ENCODE results near the gene SP2. TPM values are rescaled to one million over a fixed set of nuclear protein-coding genes. Genes with fewer than 3 reads are reported as not detected.

Gene SP2
- total and polyA plus RNA-seq, 2 of the 8 experiments (the other 6 are each of a cell fraction or from before 2014, with no cell fraction given): 5.6 to 13.8 TPM

GRCh38 chr17:47937941-47938340, 41.9 kb downstream of the SP2 start:
- 88% methylated on average over 5 of the region's 5 CpGs; no CpG with 5 or more reads in 1 of the 2 experiments for WGBS, 2 experiments (ENCODE audit: extremely low coverage in 1 of 2, insufficient coverage in 1 of 2, insufficient read length in 1 of 2, insufficient replicate concordance in 2 of 2, low coverage in 1 of 2, low lambda C conversion rate in 2 of 2, missing lambda C conversion rate in 1 of 2)
- no peak overlapping the region for H2BK15ac ChIP-seq (ENCODE audit: low read length)
- no peaks in the 10 kb centered on the region for H3K79me1 ChIP-seq (ENCODE audit: low read depth, low read length)
- no peak overlapping the region for H3K56ac ChIP-seq (replicated peaks; ENCODE audit: insufficient read length, low read depth, low read length)
- no peak overlapping the region for H3K4ac ChIP-seq (replicated peaks; ENCODE audit: insufficient read length, low read depth, low read length)
- ChIA-PET POLR2A (ENCODE audit: partially characterized antibody) (interaction anchor here (0.9 kb wide), 1 partner anchor 62 kb away, joined by 3 read pairs; no protein-coding TSS in a partner anchor), CTCF (ENCODE audit: partially characterized antibody) (interaction anchor here (4.4 to 28.0 kb wide), 3 partner anchors 8 to 30 kb away, joined by 35 to 1010 read pairs (median 154); partner anchors contain the start of genes CDK5RAP3 and PRR15L)
- H4K8ac ChIP-seq (ENCODE audit: extremely low read depth, insufficient read depth, low read length): no peak overlapping the region
- H3K4me2 ChIP-seq (ENCODE audit: insufficient read depth in 1 of 2, low read depth in 2 of 2, low read length in 2 of 2): no peak overlapping the region
- no peak overlapping the region for H2BK20ac ChIP-seq (ENCODE audit: low read length)
- H3K23ac ChIP-seq (ENCODE audit: insufficient read length): no peak overlapping the region
- H3K27ac ChIP-seq (ENCODE audit: low read depth, low read length): no peak overlapping the region
- H3K23me2 ChIP-seq (ENCODE audit: low read depth, low read length): peaks cover 3% of the 10 kb centered on the region; the same call in 1 of the 2 replicates
- H2BK5ac ChIP-seq (ENCODE audit: low read depth, low read length): no peak overlapping the region
- no peak overlapping the region for H3K4me3 ChIP-seq (ENCODE audit: extremely low read depth in 1 of 4, insufficient read depth in 2 of 4, low read depth in 3 of 4, low read length in 4 of 4)
- no peaks in the 10 kb centered on the region for H3K9me3 ChIP-seq (ENCODE audit: insufficient read depth in 2 of 2, low read depth in 1 of 2, low read length in 1 of 2)
- H2BK120ac ChIP-seq (replicated peaks; ENCODE audit: low read depth, low read length): no peak overlapping the region
- H2BK12ac ChIP-seq (ENCODE audit: low read depth, low read length): no peak overlapping the region
- no peak overlapping the region for H3K14ac ChIP-seq (ENCODE audit: insufficient read length)
- no peak overlapping the region for H4K91ac ChIP-seq (replicated peaks; ENCODE audit: insufficient read length, low read length)
- FAIRE-seq: no peak
- no peak overlapping the region for H2AK5ac ChIP-seq (ENCODE audit: low read depth, low read length)
- H3K36me3 ChIP-seq (ENCODE audit: control insufficient read depth in 2 of 4, insufficient read depth in 4 of 4, low read length in 3 of 4): no peaks in the 10 kb centered on the region
- no peak overlapping the region for H3K9ac ChIP-seq (replicated peaks in 1 of 4; ENCODE audit: extremely low read depth in 1 of 4, low read depth in 3 of 4, low read length in 3 of 4)
- no peak overlapping the region for H3K18ac ChIP-seq (ENCODE audit: extremely low read depth, low read length)
- DNase-seq (ENCODE audit: low read depth in 1 of 2, low spot score in 2 of 2): no peak
- H3K4me1 ChIP-seq (replicated peaks in 1 of 4; ENCODE audit: control insufficient read depth in 3 of 4, insufficient read depth in 4 of 4, low read length in 3 of 4): peaks cover 0 to 1% (median 0%) of the 10 kb centered on the region in 4 experiments; a peak in 1 of 7 replicates
- peaks cover 0 to 12% (median 7%) of the 10 kb centered on the region in 4 experiments; a peak in 5 of 7 replicates for H3K27me3 ChIP-seq (replicated peaks in 1 of 4; ENCODE audit: control insufficient read depth in 3 of 4, extremely low read depth in 1 of 4, insufficient read depth in 3 of 4, low read length in 3 of 4)
- H4K20me1 ChIP-seq (replicated peaks in 1 of 2; ENCODE audit: control insufficient read depth in 1 of 2, insufficient read depth in 2 of 2, low read length in 2 of 2): no peaks in the 10 kb centered on the region
- no peak overlapping the region for H4K5ac ChIP-seq (ENCODE audit: insufficient read length, low read depth, low read length)
- no peak overlapping the region for H2AFZ ChIP-seq (ENCODE audit: low read length)
- no peaks in the 10 kb centered on the region for H3K79me2 ChIP-seq (ENCODE audit: control insufficient read depth in 1 of 2, insufficient read depth in 2 of 2, low read length in 2 of 2)
